ENCODE results near the gene GOLGA8A.
"Not testable (repeated sequence)": the region's sequence is repeated elsewhere in the genome, so short reads cannot be mapped to it uniquely, and the experiment has no call there.

DNA sequence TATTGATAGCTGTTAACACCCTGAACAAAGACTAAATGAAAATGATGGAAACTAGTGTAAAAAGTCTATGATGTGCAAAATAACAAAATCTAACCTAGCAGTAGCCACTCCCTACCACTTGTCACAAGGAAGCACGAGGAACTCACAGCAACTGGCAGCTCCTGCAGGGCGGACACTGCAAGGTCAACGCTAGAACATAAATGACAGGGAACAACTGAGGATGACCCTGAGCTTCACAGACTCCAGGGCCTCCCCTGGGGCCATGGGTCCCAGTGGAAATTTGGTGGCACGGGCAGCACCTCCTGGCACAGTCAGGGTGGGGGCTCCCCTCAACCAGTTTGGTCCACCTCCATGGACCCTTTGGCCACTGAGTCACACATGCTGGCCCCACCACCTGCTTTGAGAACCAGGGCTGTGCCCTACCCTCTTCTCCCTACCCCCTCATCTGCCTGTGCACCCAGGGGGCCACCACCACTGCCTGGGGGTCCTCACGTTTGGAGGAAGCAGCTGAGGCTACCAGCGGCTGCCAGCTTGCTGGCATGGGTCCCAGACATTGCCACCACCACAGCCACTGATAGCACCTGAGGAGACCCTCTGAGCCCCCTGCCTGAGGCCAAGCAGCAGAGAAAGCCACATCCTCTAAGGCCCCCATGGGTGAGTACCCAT is 14.1 kb downstream of the GOLGA8A start:
- TF ChIP-seq TOX (CRISPR knock-in tag; IDR thresholded peaks at IDR 0.05; ENCODE audit: borderline replicate concordance); ZNF8 (CRISPR knock-in tag; IDR thresholded peaks at IDR 0.05); BACH2 (CRISPR knock-in tag; IDR thresholded peaks at IDR 0.05; ENCODE audit: borderline replicate concordance); GLIS3 (CRISPR knock-in tag; IDR thresholded peaks at IDR 0.05); PPARA (CRISPR knock-in tag; IDR thresholded peaks at IDR 0.05; ENCODE audit: borderline replicate concordance); ZFP30 (CRISPR knock-in tag; IDR thresholded peaks at IDR 0.05); ZC3H10 (CRISPR knock-in tag; IDR thresholded peaks at IDR 0.05); ZNF70 (CRISPR knock-in tag; IDR thresholded peaks at IDR 0.05): not testable (repeated sequence)
- TF ChIP-seq, protein P1, sequence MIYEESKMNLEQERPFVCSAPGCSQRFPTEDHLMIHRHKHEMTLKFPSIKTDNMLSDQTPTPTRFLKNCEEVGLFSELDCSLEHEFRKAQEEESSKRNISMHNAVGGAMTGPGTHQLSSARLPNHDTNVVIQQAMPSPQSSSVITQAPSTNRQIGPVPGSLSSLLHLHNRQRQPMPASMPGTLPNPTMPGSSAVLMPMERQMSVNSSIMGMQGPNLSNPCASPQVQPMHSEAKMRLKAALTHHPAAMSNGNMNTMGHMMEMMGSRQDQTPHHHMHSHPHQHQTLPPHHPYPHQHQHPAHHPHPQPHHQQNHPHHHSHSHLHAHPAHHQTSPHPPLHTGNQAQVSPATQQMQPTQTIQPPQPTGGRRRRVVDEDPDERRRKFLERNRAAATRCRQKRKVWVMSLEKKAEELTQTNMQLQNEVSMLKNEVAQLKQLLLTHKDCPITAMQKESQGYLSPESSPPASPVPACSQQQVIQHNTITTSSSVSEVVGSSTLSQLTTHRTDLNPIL (CRISPR knock-in tag; IDR thresholded peaks at IDR 0.05; ENCODE audit: low read depth), result not testable (repeated sequence)
- TF ChIP-seq, protein P2, sequence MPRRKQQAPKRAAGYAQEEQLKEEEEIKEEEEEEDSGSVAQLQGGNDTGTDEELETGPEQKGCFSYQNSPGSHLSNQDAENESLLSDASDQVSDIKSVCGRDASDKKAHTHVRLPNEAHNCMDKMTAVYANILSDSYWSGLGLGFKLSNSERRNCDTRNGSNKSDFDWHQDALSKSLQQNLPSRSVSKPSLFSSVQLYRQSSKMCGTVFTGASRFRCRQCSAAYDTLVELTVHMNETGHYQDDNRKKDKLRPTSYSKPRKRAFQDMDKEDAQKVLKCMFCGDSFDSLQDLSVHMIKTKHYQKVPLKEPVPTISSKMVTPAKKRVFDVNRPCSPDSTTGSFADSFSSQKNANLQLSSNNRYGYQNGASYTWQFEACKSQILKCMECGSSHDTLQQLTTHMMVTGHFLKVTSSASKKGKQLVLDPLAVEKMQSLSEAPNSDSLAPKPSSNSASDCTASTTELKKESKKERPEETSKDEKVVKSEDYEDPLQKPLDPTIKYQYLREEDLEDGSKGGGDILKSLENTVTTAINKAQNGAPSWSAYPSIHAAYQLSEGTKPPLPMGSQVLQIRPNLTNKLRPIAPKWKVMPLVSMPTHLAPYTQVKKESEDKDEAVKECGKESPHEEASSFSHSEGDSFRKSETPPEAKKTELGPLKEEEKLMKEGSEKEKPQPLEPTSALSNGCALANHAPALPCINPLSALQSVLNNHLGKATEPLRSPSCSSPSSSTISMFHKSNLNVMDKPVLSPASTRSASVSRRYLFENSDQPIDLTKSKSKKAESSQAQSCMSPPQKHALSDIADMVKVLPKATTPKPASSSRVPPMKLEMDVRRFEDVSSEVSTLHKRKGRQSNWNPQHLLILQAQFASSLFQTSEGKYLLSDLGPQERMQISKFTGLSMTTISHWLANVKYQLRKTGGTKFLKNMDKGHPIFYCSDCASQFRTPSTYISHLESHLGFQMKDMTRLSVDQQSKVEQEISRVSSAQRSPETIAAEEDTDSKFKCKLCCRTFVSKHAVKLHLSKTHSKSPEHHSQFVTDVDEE (CRISPR knock-in tag; IDR thresholded peaks at IDR 0.05), result not testable (repeated sequence)

Data from SK-N-SH treated with all-trans-retinoic acid at 6 μM for 48 hours (cell line).